Measurements from ENCODE around the gene TAOK3.

DNA sequence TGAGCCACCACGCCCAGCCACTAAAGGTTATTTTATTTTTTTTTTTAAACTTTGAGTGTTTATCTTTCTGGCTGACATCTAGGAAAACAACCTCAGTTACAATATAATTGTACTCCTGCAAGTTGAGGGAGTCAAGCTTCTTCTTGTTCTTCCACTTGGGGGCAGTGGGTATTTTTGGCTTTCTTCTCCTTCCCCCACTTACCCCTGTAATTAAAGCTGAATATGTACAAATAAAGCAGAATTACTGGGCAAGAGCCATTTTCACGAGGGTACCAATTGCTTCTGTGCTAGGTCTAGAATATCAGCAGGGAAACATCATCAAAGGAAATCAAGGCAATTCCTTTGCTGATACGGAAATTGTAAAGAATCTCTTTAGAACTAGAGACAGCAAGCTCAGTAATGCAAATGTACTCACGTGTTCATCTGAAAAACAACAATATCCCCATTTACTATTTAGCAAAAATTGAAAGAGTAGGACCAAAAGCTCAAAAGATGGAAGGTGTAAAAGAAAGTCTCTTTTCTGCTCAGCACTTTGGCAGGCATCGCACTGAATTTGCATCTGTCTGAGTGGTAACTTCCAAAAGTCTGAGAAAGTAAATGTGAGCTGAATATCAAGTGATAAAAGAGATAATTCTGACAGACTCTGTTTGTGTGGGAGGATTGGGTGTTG, 72.8 kb downstream of the TAOK3 start:
- peak; percentile 54 for TF ChIP-seq CTCF (conservative IDR thresholded peaks at IDR 0.05; ENCODE audit: low read length)
- no peak for TF ChIP-seq EZH2phosphoT487 (IDR thresholded peaks at IDR 0.05; ENCODE audit: borderline replicate concordance)

Data from Loucy (cell line).